OCI-LY3 (cell line): ENCODE results near the gene SLC44A3.

ENCODE experiments used
- CTCF ChIP-seq: fragments of 200-600, 300-600 bp; sonication (generic); IDR thresholded peaks from 2 replicates; pipeline ENCODE4 v1.5.1; 2014; ENCODE audit warnings: antibody characterized with exemption, low read length, low read depth
- EZH2phosphoT487 ChIP-seq: fragments of 200-600 bp; shearing (Covaris generic); IDR thresholded peaks from 2 replicates; pipeline ENCODE4 v1.6.1; 2018; ENCODE audit warnings: antibody characterized with exemption, mixed run types, low read depth

- no peak for TF ChIP-seq CTCF
- no peak for TF ChIP-seq EZH2phosphoT487
Observed at GRCh38 chr1:94787691-94788090, 32.5 kb upstream of the SLC44A3 start.
